RPMI7951 (cell line): ENCODE results near the gene SLC43A2. TPM values are rescaled to one million over a fixed set of nuclear protein-coding genes. Genes with fewer than 3 reads are reported as not detected.

Source experiments
- DNase-seq: peaks from one replicate; pipeline ENCODE4 v3.0.0-alpha.2; 2012; ENCODE audit warnings: low read depth
- total RNA-seq: library from RNA; depleted of rRNA; stranded (reverse); fragments of >200 nt; shearing (Covaris generic); gene quantifications from 2 replicates; pipeline ENCODE4 v1.2.3, GENCODE V29; 2014

SLC43A2 gene
- total RNA-seq, 1 experiment from 2014 or later = 2.5 TPM

DNA sequence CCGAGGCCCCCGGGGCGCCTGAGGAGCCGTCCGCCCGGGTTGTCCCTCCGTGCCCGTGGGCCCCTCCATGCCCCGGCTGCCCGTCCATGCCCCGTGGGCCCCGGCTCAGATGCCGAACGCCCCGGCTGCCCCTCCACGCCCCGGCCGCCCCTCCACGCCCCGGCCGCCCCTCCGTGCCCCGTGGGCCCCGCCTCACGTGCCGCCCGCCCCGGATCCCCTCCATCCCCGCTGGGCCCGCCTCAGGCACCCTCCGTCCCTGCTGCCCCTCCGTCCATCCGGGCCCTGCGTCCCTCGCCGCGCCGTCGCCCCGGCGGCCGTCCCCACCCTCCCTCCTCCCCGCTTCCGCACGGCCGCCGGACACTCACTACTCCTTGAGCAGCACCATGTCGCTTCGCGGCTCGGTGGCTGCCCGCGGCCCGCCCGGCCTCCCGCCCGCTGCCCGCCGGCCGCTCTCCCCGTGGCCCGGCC, 66.4 kb downstream of the SLC43A2 start:
- DNase-seq = no peak

GRCh38 chr17:1561420-1562175, 67.0 kb downstream of the SLC43A2 start:
- DNase-seq = no peak

- no peak for DNase-seq
These were observed 67.7 kb downstream of the SLC43A2 start for GRCh38 chr17:1560858-1561355.

DNA sequence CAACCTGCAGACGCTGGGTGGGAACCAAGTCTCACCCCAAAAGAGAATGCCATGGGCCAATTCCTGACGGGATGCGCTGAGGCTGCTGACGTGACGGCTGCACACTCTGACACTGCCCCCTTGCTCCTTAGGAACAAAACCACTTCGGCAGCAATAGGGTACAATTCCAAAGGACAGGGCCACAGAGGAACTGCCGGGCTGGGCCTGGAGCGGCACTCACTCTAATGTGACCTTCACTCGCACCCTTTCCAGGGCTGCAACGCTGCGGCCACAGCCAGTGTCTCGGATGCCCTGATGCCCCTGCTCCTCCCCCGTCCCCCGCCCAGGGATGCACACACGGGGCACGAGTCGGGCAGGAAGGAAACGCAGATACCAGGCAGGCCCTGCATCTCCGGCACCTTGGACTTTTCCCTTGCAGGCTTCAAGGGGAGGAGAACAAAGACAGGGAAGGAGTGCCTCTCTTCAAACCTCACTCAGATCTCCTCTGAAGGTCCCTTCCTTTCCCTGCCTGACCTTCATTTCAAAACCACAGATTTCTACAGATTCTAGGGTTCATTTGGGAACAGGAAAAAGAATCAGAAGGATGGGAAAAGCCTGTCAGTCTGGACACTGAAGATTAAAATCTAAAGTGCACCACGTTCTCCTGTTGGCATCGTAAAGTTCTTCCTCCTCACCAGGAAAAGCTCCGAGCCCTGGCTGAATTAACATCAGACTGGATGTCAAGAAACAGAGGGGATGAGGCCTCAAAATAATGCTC, 68.4 kb downstream of the SLC43A2 start:
- no peak for DNase-seq

DNA sequence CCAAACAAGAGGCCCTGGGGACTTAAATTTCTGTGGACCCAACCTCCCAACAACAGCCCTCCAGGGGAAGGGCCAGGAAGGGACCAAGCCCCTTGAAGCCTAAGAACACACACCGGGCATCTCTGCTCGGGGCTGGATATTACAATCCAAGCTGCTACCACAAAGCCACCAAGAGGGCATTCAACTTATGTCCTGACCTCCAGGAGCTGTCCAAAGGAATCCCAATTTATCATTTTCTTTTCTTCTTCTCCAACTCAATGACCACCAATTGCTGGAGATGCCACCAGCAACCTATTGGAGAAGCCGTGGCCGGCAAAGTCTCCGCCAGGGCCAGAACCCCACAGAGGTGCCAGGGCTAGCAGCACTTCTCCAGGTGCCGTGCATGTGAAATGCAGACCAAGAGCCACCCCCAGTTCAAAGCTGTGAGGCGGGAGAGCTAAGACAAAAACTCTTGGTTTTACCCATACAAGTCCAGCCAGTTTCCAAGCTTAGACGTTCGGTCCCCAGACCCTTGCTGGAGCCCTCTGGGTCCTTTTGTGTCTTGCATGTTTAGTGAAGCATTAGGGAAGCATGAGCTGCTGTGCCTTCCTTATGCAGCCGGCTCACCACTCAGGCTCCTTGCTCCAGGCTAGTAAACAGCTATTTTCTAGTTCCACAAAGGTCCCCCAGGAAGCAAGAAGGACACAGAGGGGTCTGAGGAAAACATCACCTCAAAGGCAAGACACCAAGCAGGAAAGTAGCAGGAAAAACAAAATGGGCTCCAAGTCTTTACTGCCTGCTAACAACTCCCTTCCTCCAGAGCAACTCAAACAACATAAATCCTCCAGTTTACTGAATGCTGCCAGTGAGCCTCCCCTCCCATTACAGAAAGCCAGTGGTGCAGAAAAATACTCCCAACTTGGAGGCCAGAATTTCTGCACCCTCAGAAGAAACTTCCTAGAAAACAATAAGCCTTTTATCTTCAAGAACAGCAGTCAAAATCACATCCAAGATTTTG, 69.3 kb downstream of the SLC43A2 start:
- no peak for DNase-seq

- no peak for DNase-seq
These were observed 70.2 kb downstream of the SLC43A2 start for GRCh38 chr17:1558401-1558800.

GRCh38 chr17:1557355-1558095, 71.1 kb downstream of the SLC43A2 start:
- DNase-seq = no peak

- DNase-seq = no peak
These were observed 72.8 kb downstream of the SLC43A2 start for GRCh38 chr17:1555651-1556471.

DNA sequence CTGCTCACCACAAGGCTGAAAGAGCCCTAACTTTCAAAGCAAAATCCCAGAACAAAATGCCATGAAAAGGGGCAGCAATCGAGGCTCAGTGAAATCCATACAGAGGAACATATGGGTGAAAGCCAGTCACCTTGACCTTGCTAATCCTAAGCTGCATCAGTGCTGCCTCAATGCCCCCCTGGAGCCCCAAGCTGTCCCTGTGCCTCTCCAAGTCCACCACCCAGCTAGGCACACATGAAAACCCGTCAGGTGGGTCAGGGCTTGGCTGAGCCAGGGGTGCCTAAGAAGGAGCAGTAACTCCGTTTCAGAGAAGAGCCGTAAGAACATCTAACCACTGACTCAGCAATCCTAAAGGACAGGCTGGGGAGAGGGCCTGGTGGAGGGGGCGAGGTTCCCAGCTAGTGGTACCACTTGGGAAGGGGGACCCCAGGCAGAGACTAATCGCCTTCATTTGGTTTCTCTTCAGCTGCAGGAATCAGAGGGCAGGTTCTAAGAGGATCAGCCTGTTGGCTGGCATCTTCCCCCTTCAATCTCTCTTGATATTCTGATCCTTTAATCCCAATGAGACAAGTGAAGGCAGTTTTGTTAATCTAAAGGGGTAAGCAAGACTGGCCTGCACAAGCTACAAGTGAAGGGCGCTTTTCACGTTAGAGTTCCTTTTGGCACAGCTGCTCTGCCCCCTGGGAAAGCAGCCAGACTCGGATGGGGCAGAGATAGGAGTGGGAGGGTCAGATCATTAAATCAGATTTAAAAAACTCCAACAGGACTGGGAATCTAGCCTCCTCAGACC, 73.7 kb downstream of the SLC43A2 start:
- no peak for DNase-seq

- no peak for DNase-seq
These were observed 75.0 kb downstream of the SLC43A2 start for GRCh38 chr17:1553354-1554266.

DNA sequence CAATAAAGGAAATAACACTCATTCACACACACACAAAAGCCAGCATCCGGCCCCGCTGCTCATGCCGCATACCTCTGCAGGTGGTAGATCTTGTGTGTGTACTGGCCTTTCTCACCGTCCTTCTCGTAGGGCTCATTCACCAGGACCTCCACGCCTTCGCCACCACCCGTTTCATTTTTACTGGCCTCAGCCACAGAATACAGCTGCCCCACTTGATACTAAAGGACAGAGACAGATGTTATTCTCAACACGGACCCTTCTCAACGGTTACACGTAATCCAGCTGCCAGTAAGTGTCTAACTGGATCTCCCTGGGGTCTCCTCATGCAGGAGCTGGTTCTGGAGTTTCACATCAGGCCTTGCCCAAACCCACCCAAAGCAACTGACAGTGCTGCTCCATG, 75.7 kb downstream of the SLC43A2 start:
- DNase-seq = no peak

GRCh38 chr17:1551741-1552140, 76.9 kb downstream of the SLC43A2 start:
- no peak for DNase-seq

- no peak for DNase-seq
These were observed 80.6 kb downstream of the SLC43A2 start for GRCh38 chr17:1548032-1548431.

GRCh38 chr17:1546292-1546922, 82.2 kb downstream of the SLC43A2 start:
- DNase-seq = no peak

- DNase-seq = no peak
These were observed 83.0 kb downstream of the SLC43A2 start for GRCh38 chr17:1545618-1546017.

- DNase-seq = no peak
These were observed 86.3 kb downstream of the SLC43A2 start for GRCh38 chr17:1542316-1542715.

DNA sequence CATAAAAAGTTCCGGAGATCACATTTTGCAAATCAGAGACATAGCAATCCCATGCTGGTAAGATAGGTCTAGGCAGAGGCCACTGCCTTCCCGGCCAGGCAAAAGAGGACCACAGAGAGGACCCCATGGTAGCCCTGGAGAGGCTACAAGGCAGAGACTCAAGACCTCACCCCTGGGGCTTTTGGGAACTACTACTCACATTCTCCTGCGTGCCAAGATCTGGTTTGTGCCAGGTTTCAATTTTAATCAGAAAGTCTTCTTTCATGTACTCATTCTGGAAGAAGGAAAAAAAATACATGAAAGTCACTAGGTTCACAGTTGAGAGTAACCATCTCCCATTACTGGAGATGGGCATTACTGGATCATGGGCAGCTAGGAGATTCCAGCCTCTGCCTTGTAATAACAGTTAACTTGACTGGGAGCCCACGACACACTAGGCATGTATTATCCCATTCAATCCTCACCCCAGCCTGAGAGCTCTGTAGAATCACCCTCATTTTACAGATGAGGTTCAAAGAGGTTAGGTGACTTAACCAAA, 87.2 kb downstream of the SLC43A2 start:
- no peak for DNase-seq
